WTC11 (cell line): Measurements from ENCODE around the gene MRPS33. TPM values are rescaled to one million over a fixed set of nuclear protein-coding genes. Genes with fewer than 3 reads are reported as not detected.

Experiments used
- ATAC-seq: fragments of 200-7000 bp; cut with Tn5 transposase; 2 replicates; pipeline ENCODE4 v1.10.0; 2021; ENCODE audit warnings: mild to moderate bottlenecking, moderate library complexity
- CTCF ChIA-PET: fragments of 300-600 bp; sonication (Branson Sonifier 250); formaldehyde crosslinking; loops from one replicate; lab custom pipeline; 2021; ENCODE audit warnings: antibody characterized with exemption; lab: Charles Lee
- POLR2A ChIA-PET: fragments of 350-600 bp; sonication (Branson Sonifier 250); formaldehyde crosslinking; loops from one replicate; lab custom pipeline; 2021; ENCODE audit warnings: antibody characterized with exemption; lab: Charles Lee
- DNase-seq: peaks from one replicate; pipeline ENCODE4 v3.0.0; 2021; ENCODE audit warnings: low spot score
- H3K27ac Mint-ChIP-seq: 2 replicates; pipeline ENCODE4 v1.8.0; 2021; ENCODE audit warnings: mixed read lengths
- H3K27me3 Mint-ChIP-seq: 2 replicates; pipeline ENCODE4 v1.8.0; 2021; ENCODE audit warnings: low read depth, mild to moderate bottlenecking, moderate library complexity, mixed read lengths
- H3K36me3 Mint-ChIP-seq: 2 replicates; pipeline ENCODE4 v1.8.0; 2021; ENCODE audit warnings: mixed read lengths
- H3K4me1 Mint-ChIP-seq: 2 replicates; pipeline ENCODE4 v1.8.0; 2022; ENCODE audit warnings: mixed read lengths
- H3K4me3 Mint-ChIP-seq: 2 replicates; pipeline ENCODE4 v1.8.0; 2021; ENCODE audit warnings: mild to moderate bottlenecking, moderate library complexity, mixed read lengths
- H3K9me3 Mint-ChIP-seq: 2 replicates; pipeline ENCODE4 v1.8.0; 2021; ENCODE audit warnings: mixed read lengths
- ATF1 ChIP-seq: sonication (generic); formaldehyde crosslinking; IDR thresholded peaks from 2 replicates; pipeline ENCODE4 v1.8.1; 2023; ENCODE audit warnings: mild to moderate bottlenecking, moderate library complexity, missing genetic modification reagents
- CBFB ChIP-seq: sonication (generic); formaldehyde crosslinking; IDR thresholded peaks from 2 replicates; pipeline ENCODE4 v1.8.1; 2022; ENCODE audit warnings: mild to moderate bottlenecking, low read depth, missing genetic modification reagents
- ESRRA ChIP-seq: sonication (generic); formaldehyde crosslinking; IDR thresholded peaks from 2 replicates; pipeline ENCODE4 v1.8.1; 2022; ENCODE audit warnings: mild to moderate bottlenecking, missing genetic modification reagents, borderline replicate concordance
- FOXJ3 ChIP-seq: sonication (generic); formaldehyde crosslinking; IDR thresholded peaks from 2 replicates; pipeline ENCODE4 v1.9.0; 2021; ENCODE audit warnings: missing genetic modification reagents, mild to moderate bottlenecking, borderline replicate concordance
- GTF2I ChIP-seq: fragments of 250-450 bp; sonication (Bioruptor Pico); conservative IDR thresholded peaks from 2 replicates; pipeline ENCODE4 v1.4.0; 2021; ENCODE audit warnings: mild to moderate bottlenecking
- JAZF1 ChIP-seq: fragments of 250-450 bp; sonication (Bioruptor Pico); IDR thresholded peaks from 2 replicates; pipeline ENCODE4 v1.9.0; 2021; ENCODE audit warnings: moderate library complexity, mild to moderate bottlenecking, inconsistent platforms
- KAT7 ChIP-seq: sonication (generic); formaldehyde crosslinking; IDR thresholded peaks from 2 replicates; pipeline ENCODE4 v1.8.1; 2023; ENCODE audit warnings: missing genetic modification reagents, mild to moderate bottlenecking, borderline replicate concordance
- NFATC4 ChIP-seq: fragments of 250-450 bp; sonication (Bioruptor Pico); IDR thresholded peaks from 2 replicates; pipeline ENCODE4 v1.9.0; 2021; ENCODE audit warnings: mild to moderate bottlenecking
- NFE2L1 ChIP-seq: sonication (generic); formaldehyde crosslinking; IDR thresholded peaks from 2 replicates; pipeline ENCODE4 v1.8.1; 2023; ENCODE audit warnings: missing genetic modification reagents
- NR2C2 ChIP-seq: sonication (generic); formaldehyde crosslinking; IDR thresholded peaks from 2 replicates; pipeline ENCODE4 v1.8.0; 2022; ENCODE audit warnings: mild to moderate bottlenecking, missing genetic modification reagents
- NR3C1 ChIP-seq: sonication (generic); formaldehyde crosslinking; conservative IDR thresholded peaks from 2 replicates; pipeline ENCODE4 v1.8.1; 2023; ENCODE audit warnings: low read depth, mild to moderate bottlenecking, missing genetic modification reagents
- RELA ChIP-seq: sonication (generic); formaldehyde crosslinking; IDR thresholded peaks from 2 replicates; pipeline ENCODE4 v1.8.1; 2022; ENCODE audit warnings: missing genetic modification reagents, mild to moderate bottlenecking, borderline replicate concordance
- RORB ChIP-seq: fragments of 250-450 bp; sonication (Bioruptor Pico); IDR thresholded peaks from 2 replicates; pipeline ENCODE4 v1.9.0; 2021; ENCODE audit warnings: mild to moderate bottlenecking
- SMAD3 ChIP-seq: sonication (generic); formaldehyde crosslinking; IDR thresholded peaks from 2 replicates; pipeline ENCODE4 v1.8.0; 2022; ENCODE audit warnings: missing genetic modification reagents, mild to moderate bottlenecking, borderline replicate concordance
- SOX15 ChIP-seq: fragments of 250-450 bp; sonication (Bioruptor Pico); IDR thresholded peaks from 2 replicates; pipeline ENCODE4 v1.9.0; 2021; ENCODE audit warnings: mild to moderate bottlenecking
- TEAD4 ChIP-seq: sonication (generic); formaldehyde crosslinking; IDR thresholded peaks from 2 replicates; pipeline ENCODE4 v1.8.0; 2022; ENCODE audit warnings: mild to moderate bottlenecking, missing genetic modification reagents
- TP53 ChIP-seq: sonication (generic); formaldehyde crosslinking; IDR thresholded peaks from 2 replicates; pipeline ENCODE4 v1.8.1; 2023; ENCODE audit warnings: mild to moderate bottlenecking, missing genetic modification reagents
- ZNF219 ChIP-seq: sonication (generic); formaldehyde crosslinking; IDR thresholded peaks from 2 replicates; pipeline ENCODE4 v1.8.0; 2023; ENCODE audit warnings: missing genetic modification reagents, mild to moderate bottlenecking, borderline replicate concordance
- ZNF416 ChIP-seq: fragments of 250-450 bp; sonication (Bioruptor Pico); IDR thresholded peaks from 2 replicates; pipeline ENCODE4 v1.9.0; 2021; ENCODE audit warnings: mild to moderate bottlenecking, inconsistent platforms
- ZNF423 ChIP-seq: fragments of 250-450 bp; sonication (Bioruptor Pico); IDR thresholded peaks from 2 replicates; pipeline ENCODE4 v2.1.2; 2022; ENCODE audit warnings: mild to moderate bottlenecking, moderate library complexity
- ZNF671 ChIP-seq: fragments of 250-450 bp; sonication (Bioruptor Pico); IDR thresholded peaks from 2 replicates; pipeline ENCODE4 v1.8.0; 2021; ENCODE audit warnings: mild to moderate bottlenecking
- total RNA-seq: library from RNA; stranded (reverse); gene quantifications from 3 replicates; pipeline ENCODE4 v1.2.3, GENCODE V29; 2021
- TF ChIP-seq, protein P1 (sequence below): sonication (generic); formaldehyde crosslinking; IDR thresholded peaks from 2 replicates; pipeline ENCODE4 v1.8.1; 2022; ENCODE audit warnings: missing genetic modification reagents, borderline replicate concordance
- TF ChIP-seq, protein P2 (sequence below): sonication (generic); formaldehyde crosslinking; IDR thresholded peaks from 2 replicates; pipeline ENCODE4 v1.8.0; 2022; ENCODE audit warnings: mild to moderate bottlenecking, missing genetic modification reagents
- TF ChIP-seq, protein P3 (sequence below): fragments of 200-600 bp; IDR thresholded peaks from 2 replicates; pipeline ENCODE4 v1.8.0; 2022; ENCODE audit warnings: antibody characterized with exemption

MRPS33 gene
- total RNA-seq, 1 experiment from 2014 or later: 63.5 TPM

DNA sequence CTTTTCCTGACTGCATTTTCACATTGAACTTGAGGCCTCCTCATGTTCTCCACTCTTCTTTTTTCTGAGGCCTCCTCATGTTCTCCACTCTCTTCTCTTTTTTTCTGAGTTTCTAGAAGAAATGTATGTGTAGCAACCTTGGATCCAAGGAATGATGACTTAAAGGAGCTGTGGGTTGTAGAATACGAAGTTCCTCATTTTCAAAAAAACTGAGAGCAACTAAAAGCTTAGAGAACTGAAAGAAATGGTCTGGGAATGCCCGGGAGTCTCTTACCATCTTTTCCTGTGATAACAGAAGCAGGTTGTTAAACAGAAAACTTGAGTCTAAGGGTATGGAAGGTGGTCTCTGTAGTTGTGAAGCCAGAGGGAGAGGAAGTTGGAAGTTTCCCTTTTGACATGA lies 32.8 kb downstream of the MRPS33 start:
- POLR2A ChIA-PET: no interaction called here
- no peak for ATAC-seq
- CTCF ChIA-PET: interaction anchor here (0.6 to 3.0 kb wide), 6 partner anchors 83 to 286 kb away, joined by 3 to 33 read pairs (median 6); partner anchors contain the start of gene NDUFB2

DNA sequence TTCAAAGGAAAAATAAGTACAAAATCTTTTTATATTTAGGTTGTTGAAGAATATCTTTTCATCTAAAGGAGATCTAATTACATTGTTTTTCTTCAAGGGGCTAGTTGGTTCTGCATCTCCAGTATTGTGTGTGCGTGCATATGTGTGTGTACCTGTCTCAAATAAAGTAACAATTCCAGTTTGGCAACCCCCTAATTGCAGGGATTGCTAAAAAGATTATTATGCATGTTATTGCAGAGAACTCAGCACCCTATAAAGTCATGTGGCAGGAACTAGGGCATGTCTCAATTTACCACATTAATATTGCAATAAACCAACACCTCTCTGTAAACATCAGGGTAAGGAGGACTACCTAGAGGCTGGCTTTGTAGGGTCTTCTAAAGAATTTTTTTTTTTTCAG lies 37.0 kb downstream of the MRPS33 start:
- ATAC-seq (no peak), DNase-seq (no peak)
- Mint-ChIP-seq H3K4me1 (no peaks in the 10 kb centered on the region), H3K36me3 (no peaks in the 10 kb centered on the region), H3K27me3 (no peaks in the 10 kb centered on the region), H3K9me3 (no peaks in the 10 kb centered on the region), H3K4me3 (no peak overlapping the region), H3K27ac (no peak overlapping the region)
- POLR2A ChIA-PET: no interaction called here
- TF ChIP-seq RORB (CRISPR knock-in tag) (no peak), KAT7 (no peak), NR3C1 (CRISPR knock-in tag) (no peak), SMAD3 (CRISPR knock-in tag) (no peak), RELA (CRISPR knock-in tag) (no peak)
- CTCF ChIA-PET: no interaction called here

More for the DNA sequence above, 32.8 kb downstream of the MRPS33 start:
- Mint-ChIP-seq H3K9me3 (peaks cover 4% of the 10 kb centered on the region; the same call in 1 of the 2 replicates), H3K27me3 (no peaks in the 10 kb centered on the region), H3K27ac (no peak overlapping the region), H3K36me3 (no peaks in the 10 kb centered on the region), H3K4me1 (no peaks in the 10 kb centered on the region), H3K4me3 (no peak overlapping the region)
- DNase-seq: no peak
- TF ChIP-seq NR2C2 (CRISPR knock-in tag) (no peak), FOXJ3 (CRISPR knock-in tag) (no peak), SOX15 (CRISPR knock-in tag) (no peak), JAZF1 (CRISPR knock-in tag) (no peak), ATF1 (CRISPR knock-in tag) (no peak), ZNF219 (CRISPR knock-in tag) (no peak), ZNF671 (no peak), TEAD4 (CRISPR knock-in tag) (no peak), TP53 (no peak), CBFB (CRISPR knock-in tag) (no peak), ZNF423 (no peak), NFATC4 (no peak), NFE2L1 (no peak), ZNF416 (CRISPR knock-in tag) (no peak), GTF2I (CRISPR knock-in tag) (no peak), ESRRA (no peak)
- TF ChIP-seq, protein P1, sequence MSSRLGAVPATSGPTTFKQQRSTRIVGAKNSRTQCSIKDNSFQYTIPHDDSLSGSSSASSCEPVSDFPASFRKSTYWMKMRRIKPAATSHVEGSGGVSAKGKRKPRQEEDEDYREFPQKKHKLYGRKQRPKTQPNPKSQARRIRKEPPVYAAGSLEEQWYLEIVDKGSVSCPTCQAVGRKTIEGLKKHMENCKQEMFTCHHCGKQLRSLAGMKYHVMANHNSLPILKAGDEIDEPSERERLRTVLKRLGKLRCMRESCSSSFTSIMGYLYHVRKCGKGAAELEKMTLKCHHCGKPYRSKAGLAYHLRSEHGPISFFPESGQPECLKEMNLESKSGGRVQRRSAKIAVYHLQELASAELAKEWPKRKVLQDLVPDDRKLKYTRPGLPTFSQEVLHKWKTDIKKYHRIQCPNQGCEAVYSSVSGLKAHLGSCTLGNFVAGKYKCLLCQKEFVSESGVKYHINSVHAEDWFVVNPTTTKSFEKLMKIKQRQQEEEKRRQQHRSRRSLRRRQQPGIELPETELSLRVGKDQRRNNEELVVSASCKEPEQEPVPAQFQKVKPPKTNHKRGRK (CRISPR knock-in tag): no peak
- TF ChIP-seq, protein P2, sequence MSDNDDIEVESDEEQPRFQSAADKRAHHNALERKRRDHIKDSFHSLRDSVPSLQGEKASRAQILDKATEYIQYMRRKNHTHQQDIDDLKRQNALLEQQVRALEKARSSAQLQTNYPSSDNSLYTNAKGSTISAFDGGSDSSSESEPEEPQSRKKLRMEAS: no peak
- TF ChIP-seq, protein P3, sequence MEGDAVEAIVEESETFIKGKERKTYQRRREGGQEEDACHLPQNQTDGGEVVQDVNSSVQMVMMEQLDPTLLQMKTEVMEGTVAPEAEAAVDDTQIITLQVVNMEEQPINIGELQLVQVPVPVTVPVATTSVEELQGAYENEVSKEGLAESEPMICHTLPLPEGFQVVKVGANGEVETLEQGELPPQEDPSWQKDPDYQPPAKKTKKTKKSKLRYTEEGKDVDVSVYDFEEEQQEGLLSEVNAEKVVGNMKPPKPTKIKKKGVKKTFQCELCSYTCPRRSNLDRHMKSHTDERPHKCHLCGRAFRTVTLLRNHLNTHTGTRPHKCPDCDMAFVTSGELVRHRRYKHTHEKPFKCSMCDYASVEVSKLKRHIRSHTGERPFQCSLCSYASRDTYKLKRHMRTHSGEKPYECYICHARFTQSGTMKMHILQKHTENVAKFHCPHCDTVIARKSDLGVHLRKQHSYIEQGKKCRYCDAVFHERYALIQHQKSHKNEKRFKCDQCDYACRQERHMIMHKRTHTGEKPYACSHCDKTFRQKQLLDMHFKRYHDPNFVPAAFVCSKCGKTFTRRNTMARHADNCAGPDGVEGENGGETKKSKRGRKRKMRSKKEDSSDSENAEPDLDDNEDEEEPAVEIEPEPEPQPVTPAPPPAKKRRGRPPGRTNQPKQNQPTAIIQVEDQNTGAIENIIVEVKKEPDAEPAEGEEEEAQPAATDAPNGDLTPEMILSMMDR: no peak
